CD4-positive, alpha-beta T cell treated with Interleukin-17A for 4 hours (primary cell): ENCODE data around the gene SUDS3.
"Not testable (repeated sequence)": the region's sequence is repeated elsewhere in the genome, so short reads cannot be mapped to it uniquely, and the experiment has no call there.

Source experiments
- DNase-seq: peaks from one replicate; pipeline ENCODE4 v3.0.0-alpha.2; 2020; ENCODE audit warnings: mixed read lengths

SUDS3 gene

DNA sequence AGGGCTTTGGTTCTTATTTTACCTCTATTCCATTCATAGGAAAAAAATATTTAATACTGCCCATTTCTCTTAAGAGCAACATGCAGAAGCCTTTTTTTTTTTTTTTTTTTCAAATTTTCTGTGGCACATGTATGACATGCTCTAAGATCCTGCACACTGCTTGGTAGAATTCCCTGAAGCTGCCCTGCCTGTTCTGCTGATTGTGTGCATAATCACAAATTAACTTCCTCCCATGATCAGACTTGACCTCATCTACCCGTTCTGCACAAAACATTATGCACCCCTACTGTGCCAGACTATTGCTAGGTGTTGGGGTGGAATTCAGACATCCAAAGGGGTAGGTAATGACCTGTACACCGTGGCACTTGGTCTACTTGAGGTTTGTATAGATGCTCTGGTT is 22.2 kb downstream of the SUDS3 start:
- DNase-seq: no peak

DNA sequence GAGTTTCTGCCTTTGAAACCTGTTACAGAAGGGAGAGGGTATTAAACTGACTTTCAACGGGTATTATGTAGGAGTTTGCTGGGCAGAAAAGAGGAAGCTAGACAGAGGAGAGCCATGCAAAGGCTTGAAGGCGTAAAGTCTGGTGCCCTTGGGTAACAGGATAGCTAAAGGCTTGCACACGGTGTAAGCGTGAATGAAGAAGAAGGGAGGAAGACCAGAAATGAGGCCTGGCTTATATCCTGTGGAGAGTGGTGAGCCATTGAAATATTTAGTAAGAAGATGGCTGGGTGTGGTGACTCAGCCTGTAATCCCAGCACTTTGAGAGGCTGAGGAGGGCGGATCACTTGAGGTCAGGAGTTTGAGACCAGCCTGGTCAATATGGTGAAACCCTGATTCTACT is 22.6 kb downstream of the SUDS3 start:
- no peak for DNase-seq

DNA sequence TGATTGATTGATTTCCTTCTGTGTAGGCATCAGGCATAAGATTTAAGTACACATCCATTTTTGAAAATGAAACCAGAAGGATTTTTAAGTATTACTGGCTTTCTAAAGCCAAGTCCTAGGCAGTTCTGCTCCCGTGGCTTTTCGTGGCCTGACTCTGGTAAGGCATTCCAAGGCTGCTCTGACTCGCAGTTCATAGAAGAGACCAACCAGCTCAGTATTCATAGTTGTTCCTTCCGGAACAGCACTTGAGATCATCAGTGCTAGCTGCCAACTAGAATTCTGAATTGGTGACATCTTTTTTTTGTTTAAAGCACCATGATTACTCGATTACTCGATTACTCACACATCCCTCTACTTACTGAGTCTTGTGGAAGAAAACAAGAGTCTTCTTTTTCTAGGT is 25.9 kb downstream of the SUDS3 start:
- no peak for DNase-seq

DNA sequence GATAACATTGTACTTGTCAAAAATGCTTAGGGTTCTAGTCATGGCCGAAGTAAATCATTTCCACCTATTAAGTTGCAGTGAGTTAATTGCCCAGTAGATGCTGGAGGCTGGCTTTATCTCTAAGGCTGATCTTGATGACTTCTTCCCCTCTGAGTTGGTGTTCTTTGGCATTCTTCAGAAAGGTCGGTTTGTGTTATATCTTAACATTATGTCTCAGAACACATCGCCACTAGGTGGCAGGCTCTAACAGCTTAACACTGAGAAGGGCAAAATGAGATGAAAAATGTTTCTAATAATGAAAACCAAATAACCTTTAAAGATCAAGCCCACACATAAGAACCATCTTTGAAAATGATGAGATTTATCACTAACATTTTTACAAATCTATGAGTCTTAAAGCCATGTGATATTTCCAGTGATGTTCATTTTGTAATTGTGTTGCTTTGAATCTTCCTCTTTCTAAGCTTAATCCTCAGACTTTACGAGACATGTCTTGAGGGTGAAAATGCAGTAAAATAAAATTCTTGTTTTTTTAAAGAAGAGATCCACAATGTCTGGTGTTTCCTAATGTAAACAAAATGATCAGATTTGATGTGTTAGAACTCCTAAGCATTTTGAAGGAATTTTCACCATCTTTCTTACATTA is 28.6 kb downstream of the SUDS3 start:
- peak; percentile 56 for DNase-seq

DNA sequence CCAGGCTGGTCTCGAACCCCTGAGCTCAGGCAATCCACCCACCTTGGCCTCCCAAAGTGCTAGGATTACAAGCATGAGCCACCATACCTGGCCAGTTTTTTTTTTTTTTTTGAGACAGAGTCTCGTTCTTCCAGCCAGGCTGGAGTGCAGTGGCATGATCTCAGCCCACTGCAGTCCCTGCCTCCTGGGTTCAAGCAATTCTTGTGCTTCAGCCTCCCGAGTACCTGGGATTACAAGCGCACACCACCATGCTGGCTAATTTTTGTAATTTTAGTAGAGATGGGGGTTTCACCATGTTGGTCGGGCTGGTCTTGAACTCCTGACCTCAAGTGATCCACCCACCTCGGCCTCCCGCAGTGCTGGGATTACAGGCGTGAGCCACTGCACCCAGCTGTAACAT is 31.9 kb downstream of the SUDS3 start:
- DNase-seq: not testable (repeated sequence)

DNA sequence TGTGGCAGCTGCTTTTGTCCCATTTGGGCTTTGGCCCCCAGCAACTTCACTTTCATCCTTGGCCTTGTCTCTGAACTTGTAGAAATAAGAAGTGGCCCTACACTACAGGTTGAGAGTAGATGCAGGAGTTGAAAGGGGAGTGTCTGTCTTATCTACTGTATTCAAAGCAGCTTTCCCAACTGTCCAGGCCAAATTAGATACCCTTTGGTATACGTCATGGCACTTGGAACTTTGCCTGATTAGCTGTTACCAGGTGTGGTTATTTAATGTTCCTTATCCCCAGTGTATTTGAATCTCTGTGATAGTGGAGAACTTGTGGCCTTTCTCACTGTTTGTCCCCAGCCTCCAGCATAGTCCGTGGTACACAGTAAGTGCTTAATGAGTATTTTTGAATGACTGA is 33.5 kb downstream of the SUDS3 start:
- DNase-seq: no peak

DNA sequence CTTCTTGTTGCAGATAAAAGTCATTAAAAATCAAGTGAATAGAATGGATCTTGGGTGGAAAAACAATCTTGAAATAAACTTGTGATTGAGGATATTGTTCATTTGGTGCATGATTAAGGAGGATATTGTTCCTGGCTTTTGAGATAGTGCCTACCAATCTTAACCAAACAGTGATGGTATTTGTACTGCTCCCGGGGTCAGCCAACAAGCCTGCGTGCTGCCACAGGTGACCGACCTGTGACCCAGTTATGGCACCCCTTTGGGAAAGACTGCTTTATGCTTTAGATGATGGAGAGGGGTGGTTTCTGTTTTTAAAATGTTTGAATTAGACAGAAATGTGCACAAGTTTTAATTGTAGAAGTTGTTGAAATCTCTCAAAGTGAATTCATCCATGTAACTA is 41.6 kb downstream of the SUDS3 start:
- no peak for DNase-seq

DNA sequence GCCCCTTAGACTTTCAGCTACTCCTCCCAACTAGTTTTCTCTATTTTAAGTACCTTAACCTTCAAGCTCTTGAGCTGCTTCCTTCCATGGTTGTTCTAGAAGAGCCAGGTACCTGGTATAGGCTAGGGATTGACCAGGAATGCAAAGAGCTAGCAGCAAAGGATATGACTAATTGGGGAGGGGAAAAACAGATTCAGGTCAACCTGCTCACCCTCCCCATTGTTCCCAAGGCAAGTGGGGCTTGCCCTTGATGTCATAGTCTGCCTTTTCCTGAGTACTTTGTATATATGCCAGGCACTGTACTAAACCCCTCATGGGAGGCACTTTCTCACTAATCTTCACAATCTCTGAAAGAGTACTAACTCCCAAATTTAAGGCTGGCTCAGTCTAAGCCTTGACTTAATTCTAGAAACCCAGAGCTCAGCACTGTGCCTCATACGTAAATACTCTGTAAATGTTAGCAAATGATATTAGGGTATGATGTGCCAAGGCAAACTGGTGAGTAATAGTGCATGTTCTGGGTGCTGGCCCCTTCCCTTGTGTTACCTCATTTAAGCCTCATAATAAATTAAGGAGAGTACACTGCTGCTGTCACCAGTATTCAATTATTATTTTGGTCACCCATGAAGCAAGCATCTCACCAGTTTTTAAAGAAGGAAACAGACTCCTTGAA is 42.2 kb downstream of the SUDS3 start:
- DNase-seq: no peak

DNA sequence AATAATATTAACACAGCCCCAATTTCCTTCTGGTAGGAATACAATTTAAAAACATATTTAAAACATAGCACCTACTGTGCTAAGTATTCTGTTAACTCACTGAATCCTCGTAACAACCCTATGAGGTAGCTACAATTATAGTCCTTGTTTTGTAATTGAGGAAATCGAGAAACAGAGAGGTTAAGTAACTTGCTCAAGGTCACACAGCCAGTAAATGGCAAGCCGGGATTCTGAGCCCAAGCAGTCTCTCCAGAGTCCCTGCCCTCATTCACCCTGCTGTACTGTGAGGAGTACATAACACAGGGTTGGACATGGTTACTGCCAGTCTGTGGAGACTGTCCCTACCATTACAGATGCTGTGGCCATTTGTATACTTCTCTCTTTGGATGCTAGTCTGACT is 44.3 kb downstream of the SUDS3 start:
- DNase-seq: no peak

DNA sequence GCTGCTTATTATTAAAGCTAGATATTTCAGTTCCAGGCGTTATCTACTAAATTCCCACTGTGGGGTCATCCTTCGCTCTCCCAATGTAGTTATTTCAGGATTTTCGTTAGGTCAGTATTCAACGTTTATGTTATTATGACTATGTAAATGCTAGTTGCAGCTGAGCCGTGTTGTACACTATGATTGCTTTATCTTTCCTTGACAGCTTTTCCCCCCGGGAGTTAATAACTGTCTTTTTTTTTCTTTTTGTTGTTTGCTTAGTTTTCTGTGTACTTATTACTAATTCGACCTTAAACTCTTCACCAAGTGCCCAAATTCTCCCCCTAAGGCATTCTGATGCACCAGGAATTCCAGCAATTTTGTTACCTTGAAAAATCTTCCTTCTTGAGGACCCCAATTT is 48.5 kb downstream of the SUDS3 start:
- DNase-seq: no peak

DNA sequence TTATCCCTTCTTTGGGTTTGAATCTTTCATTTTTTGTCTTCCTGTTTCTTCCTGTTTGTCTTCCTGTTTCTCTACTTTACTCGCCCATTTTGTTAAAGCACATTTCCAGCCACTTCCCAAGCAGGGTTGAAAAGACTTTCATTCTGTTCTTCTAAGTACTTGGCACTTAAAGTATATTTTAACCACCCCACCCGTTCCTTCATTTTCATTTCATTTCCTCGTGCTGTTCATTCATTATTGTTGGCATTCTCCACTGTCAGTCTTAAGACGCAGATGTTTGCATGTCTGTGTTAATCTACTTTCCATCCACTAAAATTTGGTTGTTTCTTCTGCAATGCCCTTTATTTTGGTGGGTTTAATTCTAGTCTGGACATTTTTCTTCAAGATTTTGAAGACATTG is 49.0 kb downstream of the SUDS3 start:
- DNase-seq: no peak

DNA sequence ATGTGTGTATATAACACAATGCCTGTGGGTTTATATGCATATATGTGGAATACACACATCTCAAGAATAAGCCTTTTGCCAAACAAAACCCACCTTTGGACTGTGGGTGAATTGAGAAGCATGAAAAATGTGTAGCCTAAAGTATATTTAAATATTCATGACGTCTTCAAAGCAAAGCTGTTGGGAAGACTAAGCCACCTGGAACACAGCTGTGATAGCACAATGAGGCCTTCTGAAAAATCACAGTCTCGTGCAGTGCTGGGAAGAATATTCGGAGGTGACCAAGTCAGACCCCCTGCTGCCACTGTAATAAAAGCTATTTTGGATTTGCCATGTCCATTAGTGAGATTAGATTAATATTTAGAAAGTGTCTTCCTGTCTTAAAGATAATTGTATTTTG is 51.5 kb downstream of the SUDS3 start:
- no peak for DNase-seq

DNA sequence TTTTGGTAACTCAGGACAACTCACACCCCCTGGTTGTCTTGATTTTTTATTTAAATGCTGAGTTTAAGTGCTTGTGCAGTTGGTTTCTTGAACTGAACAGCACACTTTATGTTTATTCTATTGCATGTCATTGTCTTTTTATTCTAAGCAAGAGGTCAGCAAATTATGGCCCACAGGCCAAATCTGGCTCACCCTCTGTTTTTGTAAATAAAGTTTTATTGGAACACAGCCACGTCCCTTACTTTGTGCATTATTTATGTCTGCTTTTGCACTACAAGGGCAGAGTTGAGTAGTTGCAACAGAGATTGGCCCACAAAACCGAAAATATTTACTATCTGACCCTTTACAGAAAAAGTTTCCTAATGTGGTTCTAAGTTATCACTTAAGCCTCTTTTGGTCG is 52.3 kb downstream of the SUDS3 start:
- DNase-seq: no peak

DNA sequence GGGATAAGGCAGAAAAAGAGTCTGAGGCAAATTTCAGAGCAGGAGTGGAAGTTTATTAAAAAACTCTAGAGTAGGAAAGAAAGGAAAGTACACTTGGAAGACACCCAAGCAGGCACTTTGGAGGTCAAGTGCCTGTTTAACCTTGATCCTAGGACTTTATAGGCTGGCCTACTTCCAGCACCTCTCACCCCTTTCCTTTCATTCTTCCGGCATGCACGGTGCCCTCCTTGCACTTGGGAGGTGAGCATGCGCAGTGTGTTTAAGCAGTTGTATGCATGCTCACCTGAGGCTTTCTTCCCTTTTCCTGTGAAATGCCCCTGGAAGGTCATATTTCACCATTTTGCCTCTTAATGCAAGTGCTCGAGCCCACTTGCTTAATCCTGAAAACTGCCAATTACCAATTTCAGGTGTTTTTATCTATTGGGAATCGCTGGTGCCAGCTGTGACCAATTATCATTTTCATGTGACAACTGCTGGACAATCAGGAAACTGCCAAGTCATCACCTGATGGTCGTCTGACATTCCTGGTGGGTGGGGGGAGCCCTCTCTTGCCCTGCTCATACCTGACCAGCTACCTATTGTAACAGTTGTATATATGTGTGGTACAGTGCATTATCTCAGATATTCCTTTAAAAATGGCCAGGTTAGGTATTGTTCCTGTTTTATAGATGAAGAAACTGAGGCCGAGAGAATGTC is 53.5 kb downstream of the SUDS3 start:
- no peak for DNase-seq

DNA sequence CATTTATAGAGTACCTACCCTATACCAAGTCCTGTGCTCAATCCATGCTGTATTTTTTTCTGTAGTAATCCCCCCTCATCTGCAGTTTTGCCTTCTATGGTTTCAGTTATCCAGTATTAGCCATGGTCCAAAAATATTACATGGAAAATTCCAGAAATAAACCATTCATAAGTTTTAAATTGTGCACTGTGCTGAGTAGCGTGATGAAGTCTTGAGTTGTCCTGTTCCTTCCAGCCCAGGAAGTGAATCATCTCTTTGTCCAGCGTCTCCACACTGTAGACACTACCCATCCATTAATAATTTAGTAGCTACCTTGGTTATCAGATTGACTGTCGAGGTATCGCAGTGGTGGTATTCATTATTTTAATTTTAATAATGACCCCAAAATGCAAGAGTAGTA is 54.2 kb downstream of the SUDS3 start:
- no peak for DNase-seq

DNA sequence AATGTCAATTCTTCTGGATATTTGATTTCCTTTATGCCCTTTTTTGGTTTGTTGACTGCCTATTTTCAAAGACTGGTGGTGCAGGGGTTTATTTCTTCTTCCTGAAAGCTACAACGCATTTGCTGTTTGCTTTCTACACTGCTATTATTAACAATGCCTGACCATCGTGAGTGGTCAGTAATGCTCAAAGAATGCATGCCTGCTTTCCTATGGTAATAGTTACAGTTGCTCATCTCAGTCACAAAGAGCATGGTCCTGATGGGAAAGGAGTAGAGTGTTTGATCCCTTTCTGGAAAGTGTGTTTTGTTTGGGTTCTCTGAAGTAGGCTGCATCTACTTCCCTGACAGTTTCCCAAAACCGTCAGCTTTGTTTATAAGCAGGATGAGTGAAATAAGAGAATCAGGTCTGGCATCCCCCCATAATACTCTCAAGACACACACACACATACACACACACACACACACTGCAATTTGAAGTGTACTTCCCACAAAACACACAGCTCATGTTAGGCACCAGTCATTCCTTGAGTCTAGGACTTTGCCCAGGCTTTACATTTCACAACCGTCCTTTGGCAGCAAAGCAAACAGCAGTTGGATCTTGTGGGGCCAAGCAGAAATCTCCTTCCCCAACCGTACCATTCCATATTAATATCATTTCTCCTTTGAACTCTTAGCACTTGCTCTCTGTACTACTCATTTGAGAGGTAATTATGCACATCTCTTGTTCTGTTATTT is 56.6 kb downstream of the SUDS3 start:
- DNase-seq: no peak

DNA sequence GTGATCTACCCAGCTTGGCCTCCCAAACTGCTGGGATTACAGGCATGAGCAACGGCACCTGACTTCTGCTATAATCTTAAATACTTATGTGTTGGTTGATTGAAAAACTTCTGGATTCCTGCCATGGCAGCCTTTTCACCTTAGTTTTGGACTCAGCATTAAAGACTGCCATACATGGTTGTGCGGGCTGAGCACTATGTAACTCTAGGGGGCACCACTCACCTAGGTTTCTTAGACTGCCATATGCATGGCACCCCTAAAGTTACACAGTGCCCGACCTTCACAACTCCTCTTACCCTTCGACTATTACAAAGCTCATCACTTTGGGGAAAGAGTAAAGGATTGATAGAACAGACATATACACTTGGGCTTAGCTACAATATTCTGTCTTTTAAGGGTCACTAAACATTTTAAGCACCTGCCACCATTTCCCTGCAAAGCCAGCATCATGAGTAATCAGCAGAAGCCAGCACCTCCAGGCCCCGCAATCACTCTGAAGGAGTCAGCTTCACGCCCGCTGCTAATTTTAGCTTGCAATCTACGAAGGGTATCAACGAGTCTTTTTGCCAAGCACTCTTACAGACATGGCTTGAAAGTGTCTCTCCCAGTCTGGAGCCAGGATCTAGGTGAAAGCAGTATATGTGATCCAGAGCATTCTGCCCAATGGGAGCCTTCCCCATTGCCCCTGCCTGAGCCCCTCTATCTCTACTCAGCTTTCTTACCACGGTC is 59.8 kb downstream of the SUDS3 start:
- DNase-seq: no peak

DNA sequence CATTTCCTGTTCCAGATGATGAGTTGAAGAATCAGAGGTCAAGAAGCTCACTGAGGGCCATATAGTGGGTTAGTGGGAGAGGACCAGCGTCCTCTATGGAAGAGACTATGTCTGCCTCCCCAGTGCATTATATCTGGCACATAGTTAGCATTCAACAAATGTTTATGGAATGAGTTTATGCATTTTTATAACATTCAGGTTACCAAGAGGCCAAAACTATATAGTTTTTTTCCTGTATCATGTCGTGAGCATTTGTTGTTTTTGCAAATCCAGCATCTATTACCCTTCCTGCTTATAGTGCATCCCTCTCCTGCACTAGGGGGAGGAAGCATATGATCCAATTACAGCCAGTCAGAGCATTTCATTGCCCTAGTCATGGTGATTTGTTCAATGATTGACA is 60.6 kb downstream of the SUDS3 start:
- no peak for DNase-seq

DNA sequence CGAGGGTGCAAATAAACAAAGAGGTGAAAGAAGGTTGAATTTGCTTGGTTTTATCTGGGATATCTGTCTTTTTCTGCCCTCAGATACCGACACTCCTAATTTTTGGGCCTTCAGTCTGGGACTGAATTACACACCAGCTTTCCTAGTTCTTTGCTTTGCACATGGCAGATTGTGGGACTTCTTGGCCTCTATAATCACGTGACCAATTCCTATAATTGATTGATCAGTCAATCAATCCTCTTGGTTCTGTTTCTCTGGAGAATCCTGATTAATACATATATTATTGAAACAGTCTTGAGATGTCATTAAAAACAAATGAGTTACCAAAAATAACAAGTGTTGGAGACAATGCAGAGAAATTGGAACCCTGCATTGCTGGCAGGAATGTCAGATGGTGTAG is 62.7 kb downstream of the SUDS3 start:
- no peak for DNase-seq

DNA sequence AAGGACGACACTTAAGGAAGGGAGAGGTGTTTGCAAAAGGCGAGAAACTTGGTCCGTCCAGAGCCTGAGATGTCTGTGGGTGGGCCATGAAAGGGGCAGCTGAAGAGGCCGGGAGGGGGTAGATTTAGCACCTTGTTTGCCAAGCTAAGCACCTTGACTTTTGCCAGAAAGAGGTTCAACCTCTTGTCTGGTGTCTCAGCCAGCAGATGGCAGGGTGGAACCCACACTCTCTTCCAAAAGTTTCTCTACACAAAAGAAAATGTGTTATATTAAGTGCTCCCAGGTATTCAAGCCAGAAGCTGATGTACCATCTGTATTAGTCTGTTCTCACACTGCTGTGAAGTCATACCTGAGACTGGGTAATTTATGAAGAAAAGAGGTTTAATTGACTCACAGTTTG is 69.9 kb downstream of the SUDS3 start:
- no peak for DNase-seq

DNA sequence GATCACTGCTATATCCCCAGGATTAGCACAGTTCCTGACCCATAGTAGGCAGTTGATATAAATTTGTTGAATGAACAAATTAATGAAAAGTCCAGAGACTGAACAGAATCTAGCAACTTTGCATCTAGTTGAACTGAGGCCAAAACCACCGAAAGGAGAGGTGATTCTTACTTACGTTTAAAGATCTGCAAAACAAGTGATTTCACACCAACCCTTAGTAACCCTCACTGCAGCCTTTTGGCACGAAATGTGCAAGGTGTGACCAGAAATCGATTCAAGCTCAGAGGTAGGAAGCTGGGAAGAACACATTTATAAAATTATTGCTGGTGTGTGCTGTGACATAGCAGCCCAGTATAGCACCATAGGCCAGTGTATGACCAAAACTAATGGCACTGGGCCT is 70.8 kb downstream of the SUDS3 start:
- DNase-seq: no peak

DNA sequence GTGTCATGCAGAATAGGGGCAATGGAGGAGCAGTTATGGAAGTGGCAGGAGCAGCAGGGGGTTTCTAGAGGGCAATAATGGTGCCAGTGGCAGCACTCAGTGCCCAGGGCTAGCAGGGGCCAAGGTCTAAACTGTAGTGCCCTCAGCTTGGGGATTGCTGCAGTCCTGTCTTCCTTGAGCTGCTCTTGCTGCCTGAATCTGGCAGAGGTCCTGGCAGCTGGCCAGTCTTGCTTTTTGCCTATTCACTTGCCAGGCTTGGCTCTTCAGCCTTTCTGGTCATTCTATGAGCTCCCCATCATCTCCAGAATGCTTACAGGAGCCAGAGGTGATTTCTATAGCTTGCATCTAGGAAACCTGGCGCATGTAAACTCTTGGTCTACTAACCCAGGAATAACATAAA is 72.0 kb downstream of the SUDS3 start:
- DNase-seq: no peak

DNA sequence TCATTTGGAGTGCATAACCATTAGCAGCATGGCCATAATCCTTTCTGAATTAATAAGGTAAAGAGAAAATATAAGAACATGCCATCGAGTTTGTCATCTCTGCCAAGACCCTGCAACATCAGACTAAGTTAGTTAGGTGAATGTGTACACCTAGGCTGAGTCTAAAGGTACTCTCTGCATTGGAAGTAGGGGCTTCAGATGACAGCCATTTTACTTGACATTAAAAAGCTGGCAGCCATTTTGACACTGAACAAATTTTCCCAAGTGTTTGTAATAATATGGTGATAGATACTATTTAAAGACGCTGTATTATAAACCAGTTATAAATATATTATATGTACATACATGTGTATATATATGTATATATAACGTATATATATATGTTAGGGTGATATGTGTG is 79.0 kb downstream of the SUDS3 start:
- DNase-seq: no peak
